Osteoblast (primary cell): ENCODE results near the gene ASXL2. TPM values are rescaled to one million over a fixed set of nuclear protein-coding genes. Genes with fewer than 3 reads are reported as not detected.

Experiments used
- DNase-seq: peaks from one replicate; pipeline ENCODE4 v3.0.0; 2011; ENCODE audit warnings: low spot score, mixed read lengths; ENCODE audit not compliant: insufficient read length; ENCODE audit errors: missing footprints
- H2AFZ ChIP-seq: 2 replicates; pipeline ENCODE4 v1.6.0; 2011; ENCODE audit warnings: mild to moderate bottlenecking, low read length
- H3K27ac ChIP-seq: 2 replicates; pipeline ENCODE4 v1.5.1; 2011; ENCODE audit warnings: mild to moderate bottlenecking, low read depth, low read length, moderate library complexity
- H3K27me3 ChIP-seq: 2 replicates; pipeline ENCODE4 v1.6.0; 2012; ENCODE audit warnings: mild to moderate bottlenecking, control low read depth, inconsistent platforms, low read length, moderate library complexity; ENCODE audit not compliant: insufficient read depth
- H3K36me3 ChIP-seq: 2 replicates; pipeline ENCODE4 v1.5.1; 2011; ENCODE audit warnings: mild to moderate bottlenecking, low read length, control low read depth, moderate library complexity; ENCODE audit not compliant: insufficient read depth
- H3K4me1 ChIP-seq: 2 replicates; pipeline ENCODE4 v1.5.1; 2011; ENCODE audit warnings: mild to moderate bottlenecking, low read length, control low read depth, moderate library complexity; ENCODE audit not compliant: insufficient read depth
- H3K4me2 ChIP-seq: 2 replicates; pipeline ENCODE4 v1.6.0; 2011; ENCODE audit warnings: mild to moderate bottlenecking, low read length; ENCODE audit not compliant: insufficient read depth
- H3K4me3 ChIP-seq: fragments of 200-600 bp; sonication (generic); 3 replicates; pipeline ENCODE4 v1.5.1; 2012; ENCODE audit warnings: mild to moderate bottlenecking, low read length, inconsistent platforms; ENCODE audit not compliant: insufficient read depth
- H3K79me2 ChIP-seq: 2 replicates; pipeline ENCODE4 v1.6.0; 2012; ENCODE audit warnings: mild to moderate bottlenecking, low read length, control low read depth, inconsistent platforms; ENCODE audit not compliant: insufficient read depth
- H3K9me3 ChIP-seq: 2 replicates; pipeline ENCODE4 v1.5.1; 2011; ENCODE audit warnings: low read depth, low read length, control low read depth
- H4K20me1 ChIP-seq: 2 replicates; pipeline ENCODE4 v1.6.0; 2012; ENCODE audit warnings: mild to moderate bottlenecking, low read length, control low read depth; ENCODE audit not compliant: insufficient read depth
- total RNA-seq: library from RNA; depleted of rRNA; stranded (reverse); fragments of >200 nt; gene quantifications from 2 replicates; pipeline ENCODE4 v1.2.3, GENCODE V29; 2012
- TF ChIP-seq, protein P1 (sequence below): IDR thresholded peaks from 2 replicates; pipeline ENCODE4 v1.5.1; 2011; ENCODE audit warnings: mild to moderate bottlenecking, low read depth, low read length, moderate library complexity; ENCODE audit errors: extremely low read depth

ASXL2 gene
- total RNA-seq, 1 donor: 13.0 TPM

DNA sequence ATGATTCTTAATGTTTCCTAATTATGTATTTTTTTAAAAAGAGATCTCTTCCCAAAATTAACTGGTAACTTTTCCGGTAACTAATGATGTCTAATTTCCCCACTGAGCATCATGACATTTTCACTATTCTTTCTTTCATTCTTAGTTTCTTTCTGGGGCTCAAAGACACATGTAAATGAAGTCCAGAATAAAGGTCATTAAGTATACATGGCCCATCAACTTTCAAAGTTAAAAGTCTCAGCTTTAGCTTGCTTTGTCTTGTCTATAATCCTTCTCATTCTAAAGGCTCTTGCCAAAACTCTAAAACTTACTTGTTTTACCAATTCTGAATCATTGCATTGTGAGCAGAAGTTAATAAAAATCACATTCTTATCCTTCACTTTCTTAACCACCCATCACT lies 53.6 kb downstream of the ASXL2 start:
- no peaks in the 10 kb centered on the region for H3K9me3 ChIP-seq
- no peak for DNase-seq
- peaks cover 10% of the 10 kb centered on the region for H3K4me1 ChIP-seq
- H3K79me2 ChIP-seq: peaks cover 17% of the 10 kb centered on the region
- no peaks in the 10 kb centered on the region for H3K36me3 ChIP-seq
- no peak overlapping the region for H2AFZ ChIP-seq
- TF ChIP-seq, protein P1, sequence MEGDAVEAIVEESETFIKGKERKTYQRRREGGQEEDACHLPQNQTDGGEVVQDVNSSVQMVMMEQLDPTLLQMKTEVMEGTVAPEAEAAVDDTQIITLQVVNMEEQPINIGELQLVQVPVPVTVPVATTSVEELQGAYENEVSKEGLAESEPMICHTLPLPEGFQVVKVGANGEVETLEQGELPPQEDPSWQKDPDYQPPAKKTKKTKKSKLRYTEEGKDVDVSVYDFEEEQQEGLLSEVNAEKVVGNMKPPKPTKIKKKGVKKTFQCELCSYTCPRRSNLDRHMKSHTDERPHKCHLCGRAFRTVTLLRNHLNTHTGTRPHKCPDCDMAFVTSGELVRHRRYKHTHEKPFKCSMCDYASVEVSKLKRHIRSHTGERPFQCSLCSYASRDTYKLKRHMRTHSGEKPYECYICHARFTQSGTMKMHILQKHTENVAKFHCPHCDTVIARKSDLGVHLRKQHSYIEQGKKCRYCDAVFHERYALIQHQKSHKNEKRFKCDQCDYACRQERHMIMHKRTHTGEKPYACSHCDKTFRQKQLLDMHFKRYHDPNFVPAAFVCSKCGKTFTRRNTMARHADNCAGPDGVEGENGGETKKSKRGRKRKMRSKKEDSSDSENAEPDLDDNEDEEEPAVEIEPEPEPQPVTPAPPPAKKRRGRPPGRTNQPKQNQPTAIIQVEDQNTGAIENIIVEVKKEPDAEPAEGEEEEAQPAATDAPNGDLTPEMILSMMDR: no peak
- H3K27ac ChIP-seq: no peak overlapping the region
- H3K4me3 ChIP-seq: no peak overlapping the region
- no peaks in the 10 kb centered on the region for H3K27me3 ChIP-seq
- no peak overlapping the region for H3K4me2 ChIP-seq
- peaks cover 41% of the 10 kb centered on the region for H4K20me1 ChIP-seq

DNA sequence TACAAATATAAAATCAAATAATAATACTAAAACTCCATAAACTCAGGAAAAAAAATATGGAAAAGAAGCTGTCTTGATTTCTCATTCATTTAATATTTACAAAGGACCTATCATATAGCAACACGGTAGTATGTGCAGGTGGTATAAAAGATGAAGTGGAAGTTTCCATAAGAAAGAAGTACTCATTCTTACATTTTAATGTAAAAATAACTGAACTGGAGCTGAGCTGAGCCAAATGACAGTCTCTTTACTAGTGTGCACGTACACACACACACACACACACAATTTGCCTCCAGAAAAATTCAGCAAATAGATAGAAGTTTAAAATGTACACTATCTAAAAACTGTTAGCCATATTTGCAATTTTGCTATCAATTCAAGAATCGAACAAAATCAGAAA lies 54.1 kb downstream of the ASXL2 start:
- H3K4me3 ChIP-seq: no peak overlapping the region
- no peaks in the 10 kb centered on the region for H3K27me3 ChIP-seq
- peak; percentile 42 for DNase-seq
- H2AFZ ChIP-seq: no peak overlapping the region
- H3K4me1 ChIP-seq: peaks cover 10% of the 10 kb centered on the region
- TF ChIP-seq, protein P1: no peak
- no peaks in the 10 kb centered on the region for H3K36me3 ChIP-seq
- peaks cover 19% of the 10 kb centered on the region for H3K79me2 ChIP-seq
- no peak overlapping the region for H3K4me2 ChIP-seq
- no peaks in the 10 kb centered on the region for H3K9me3 ChIP-seq
- no peak overlapping the region for H3K27ac ChIP-seq
- H4K20me1 ChIP-seq: peaks cover 45% of the 10 kb centered on the region

DNA sequence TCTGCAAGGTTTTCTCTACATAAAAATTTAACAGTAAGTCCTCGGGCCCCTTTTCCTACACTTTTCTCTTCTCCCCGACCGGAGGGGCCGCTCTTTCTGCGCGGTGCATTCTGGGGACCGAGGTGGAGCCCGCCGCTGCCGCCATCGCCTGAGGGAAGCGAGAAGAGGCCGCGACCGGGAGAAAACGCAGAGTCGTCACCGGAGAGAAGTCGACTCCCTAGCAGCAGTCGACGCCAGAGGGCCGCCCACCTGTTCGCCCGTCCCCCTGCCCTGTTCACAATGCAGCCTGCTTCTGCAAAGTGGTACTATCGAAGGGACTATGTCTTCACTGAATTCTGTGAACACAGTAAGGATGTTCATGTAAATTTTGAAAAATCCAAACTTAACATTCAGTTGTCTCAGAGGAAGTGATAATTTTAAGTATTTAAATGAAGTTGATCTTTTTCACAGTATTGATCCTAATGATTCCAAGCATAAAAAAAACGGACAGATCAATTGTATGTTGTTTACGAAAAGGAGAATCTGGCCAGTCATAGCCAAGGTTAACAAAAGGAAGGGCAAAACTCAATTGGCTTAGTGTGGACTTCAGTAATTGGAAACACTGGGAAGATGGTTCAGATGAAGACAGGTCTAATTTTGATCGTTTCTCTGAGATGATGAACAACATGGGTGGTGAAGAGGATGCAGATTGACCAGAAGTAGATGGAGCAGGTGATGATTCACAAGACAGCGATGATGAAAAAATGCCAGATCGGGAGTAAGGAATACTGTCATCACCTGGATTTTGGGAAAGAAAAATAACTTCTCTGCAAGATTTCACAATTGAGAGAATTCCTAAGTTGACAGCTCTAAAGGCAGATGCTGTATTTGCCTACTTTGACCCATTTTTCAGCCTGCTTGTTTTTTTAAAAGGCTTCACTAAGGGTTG lies 55.8 kb downstream of the ASXL2 start:
- Histone ChIP-seq H3K27me3 (no peaks in the 10 kb centered on the region), H3K9me3 (no peaks in the 10 kb centered on the region), H3K79me2 (peaks cover 19% of the 10 kb centered on the region), H3K4me2 (no peak overlapping the region), H3K36me3 (no peaks in the 10 kb centered on the region), H4K20me1 (peaks cover 54% of the 10 kb centered on the region), H2AFZ (no peak overlapping the region), H3K4me3 (no peak overlapping the region), H3K4me1 (peaks cover 10% of the 10 kb centered on the region), H3K27ac (no peak overlapping the region)
- DNase-seq: no peak
- TF ChIP-seq, protein P1: no peak
